ENCODE results near the gene BLOC1S1.

Gene BLOC1S1

DNA sequence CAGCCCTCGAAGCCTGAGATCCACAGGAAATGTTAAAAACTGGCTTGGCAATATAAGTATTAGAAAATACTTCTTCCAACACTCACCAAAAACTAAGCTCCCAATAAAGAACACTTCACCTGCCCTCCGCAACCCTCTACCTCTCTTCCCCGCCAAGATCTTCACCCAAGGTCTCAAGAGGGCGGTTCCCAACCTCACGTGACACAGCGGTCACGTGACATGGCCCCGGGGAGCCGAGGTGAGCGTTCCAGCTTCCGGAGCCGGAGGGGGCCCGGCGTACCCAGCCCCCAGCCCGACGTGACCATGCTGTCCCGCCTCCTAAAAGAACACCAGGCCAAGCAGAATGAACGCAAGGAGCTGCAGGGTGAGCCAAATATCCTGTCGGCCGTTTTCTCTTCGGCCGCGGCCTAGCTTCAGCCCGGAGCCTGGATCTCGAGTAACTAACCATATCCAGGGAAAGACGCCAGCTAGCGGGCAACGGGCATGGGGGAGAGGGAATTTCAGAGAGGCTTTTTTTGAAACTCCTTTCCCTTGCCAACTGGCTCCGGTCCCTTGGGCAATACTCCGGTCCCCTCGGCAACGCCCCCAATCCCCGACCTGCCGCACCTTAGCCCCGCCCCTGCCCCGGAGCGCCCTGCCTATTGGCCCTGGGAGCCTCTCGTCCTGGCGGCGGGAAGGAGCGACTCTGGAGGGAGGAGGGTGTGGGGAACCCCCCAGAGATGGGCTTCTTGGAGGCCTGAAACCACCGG is at the start of gene BLOC1S1:
BLOC1S1 (plus strand) TSS at position 214 of the 749 bp plus-strand sequence; CDS start at position 220, 6 bp downstream.
- peak; percentile 89 for DNase-seq

DNA sequence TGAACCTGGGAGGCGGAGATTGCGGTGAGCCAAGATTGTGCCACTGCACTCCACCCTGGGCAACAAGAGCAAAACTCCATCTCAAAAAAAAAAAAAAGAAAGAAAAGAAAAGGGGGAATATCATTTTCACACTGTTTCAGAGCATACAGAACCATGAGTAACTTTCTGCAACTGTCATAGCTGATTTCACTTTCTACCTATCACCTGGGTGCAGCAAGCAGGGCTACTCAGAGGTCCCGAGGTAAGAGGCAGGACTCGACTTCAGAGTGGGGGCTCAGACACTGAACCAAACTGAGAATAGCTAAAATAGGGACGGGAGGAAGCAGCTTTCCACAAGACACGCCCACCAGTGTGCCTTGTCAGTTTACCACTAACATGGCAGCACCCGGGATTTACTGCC is 49.3 kb upstream of the BLOC1S1 start:
- no peak for DNase-seq

- no peak for DNase-seq
Measured at GRCh38 chr12:55670276-55670675, 45.6 kb upstream of the BLOC1S1 start.

DNA sequence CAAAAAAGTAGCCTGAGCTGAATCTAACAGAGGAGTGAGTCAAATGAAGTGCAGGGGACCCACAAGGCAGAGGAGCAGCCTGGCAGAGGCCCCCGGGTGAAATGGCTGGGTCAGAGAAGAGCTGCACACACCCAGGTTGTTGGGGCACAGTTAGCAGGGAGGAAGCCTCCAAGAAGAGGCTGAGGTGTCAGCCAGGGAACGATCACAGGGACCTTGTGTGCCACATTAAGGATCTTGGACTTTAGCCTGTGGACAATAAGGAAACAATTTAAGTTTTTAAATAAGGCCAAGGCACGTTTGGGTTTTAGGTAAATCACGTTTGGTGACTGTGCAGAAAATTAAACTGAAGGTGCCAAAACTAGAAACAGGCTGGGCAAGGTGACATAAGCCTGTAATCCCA is 44.1 kb upstream of the BLOC1S1 start:
- no peak for DNase-seq

- no peak for DNase-seq
Measured at GRCh38 chr12:55673638-55674037, 42.2 kb upstream of the BLOC1S1 start.

- no peak for DNase-seq
Measured at GRCh38 chr12:55675666-55676065, 40.2 kb upstream of the BLOC1S1 start.

- DNase-seq, result no peak
Measured at GRCh38 chr12:55676707-55677106, 39.1 kb upstream of the BLOC1S1 start.

DNA sequence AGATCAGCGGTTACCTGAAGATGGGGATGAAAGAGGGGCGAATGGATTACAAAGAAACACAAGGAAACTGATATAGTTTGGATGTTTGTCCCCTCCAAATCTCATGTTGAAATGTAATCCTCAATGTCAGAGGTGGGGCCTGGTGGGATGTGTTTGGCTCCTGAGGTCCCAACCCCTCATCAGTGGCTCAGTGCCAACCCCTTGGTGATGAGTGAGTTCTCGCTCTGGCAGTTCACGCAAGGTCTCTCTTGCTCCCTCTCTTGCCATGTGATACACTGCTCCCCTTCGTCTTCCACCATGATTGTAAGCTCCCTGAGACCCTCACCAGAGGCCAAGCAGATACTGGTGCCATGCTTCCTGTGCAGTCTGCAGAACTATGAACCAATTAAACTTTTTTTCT is 36.2 kb upstream of the BLOC1S1 start:
- no peak for DNase-seq

DNA sequence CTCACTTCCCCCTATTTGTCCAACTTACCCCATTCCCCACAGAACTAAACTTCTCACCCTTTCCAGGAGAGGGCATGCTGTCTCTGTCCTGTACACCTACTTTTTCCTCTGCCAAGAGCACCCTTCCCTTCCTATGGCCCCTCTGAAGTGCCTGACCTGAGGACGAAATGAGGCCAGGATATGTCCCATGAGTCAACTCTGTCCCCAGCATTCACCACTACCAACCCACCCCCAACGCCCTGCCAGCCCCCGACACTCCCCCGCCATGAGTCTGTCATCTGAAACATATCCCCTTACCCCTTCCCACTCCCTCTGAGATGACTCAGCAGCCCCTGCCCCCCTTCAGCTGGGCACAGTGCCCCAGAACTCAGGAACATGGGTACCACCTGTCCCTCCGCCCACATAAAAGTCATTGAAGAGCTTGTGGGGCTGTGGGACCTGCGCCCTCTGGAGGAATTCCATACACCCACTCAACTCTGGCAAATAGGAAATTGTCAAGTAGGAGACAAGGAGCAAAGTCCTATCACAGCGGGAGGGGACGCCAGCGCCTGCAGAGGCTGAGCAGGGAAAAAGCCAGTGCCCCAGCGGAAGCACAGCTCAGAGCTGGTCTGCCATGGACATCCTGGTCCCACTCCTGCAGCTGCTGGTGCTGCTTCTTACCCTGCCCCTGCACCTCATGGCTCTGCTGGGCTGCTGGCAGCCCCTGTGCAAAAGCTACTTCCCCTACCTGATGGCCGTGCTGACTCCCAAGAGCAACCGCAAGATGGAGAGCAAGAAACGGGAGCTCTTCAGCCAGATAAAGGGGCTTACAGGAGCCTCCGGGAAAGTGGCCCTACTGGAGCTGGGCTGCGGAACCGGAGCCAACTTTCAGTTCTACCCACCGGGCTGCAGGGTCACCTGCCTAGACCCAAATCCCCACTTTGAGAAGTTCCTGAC is 34.4 kb upstream of the BLOC1S1 start:
- DNase-seq, result no peak

DNA sequence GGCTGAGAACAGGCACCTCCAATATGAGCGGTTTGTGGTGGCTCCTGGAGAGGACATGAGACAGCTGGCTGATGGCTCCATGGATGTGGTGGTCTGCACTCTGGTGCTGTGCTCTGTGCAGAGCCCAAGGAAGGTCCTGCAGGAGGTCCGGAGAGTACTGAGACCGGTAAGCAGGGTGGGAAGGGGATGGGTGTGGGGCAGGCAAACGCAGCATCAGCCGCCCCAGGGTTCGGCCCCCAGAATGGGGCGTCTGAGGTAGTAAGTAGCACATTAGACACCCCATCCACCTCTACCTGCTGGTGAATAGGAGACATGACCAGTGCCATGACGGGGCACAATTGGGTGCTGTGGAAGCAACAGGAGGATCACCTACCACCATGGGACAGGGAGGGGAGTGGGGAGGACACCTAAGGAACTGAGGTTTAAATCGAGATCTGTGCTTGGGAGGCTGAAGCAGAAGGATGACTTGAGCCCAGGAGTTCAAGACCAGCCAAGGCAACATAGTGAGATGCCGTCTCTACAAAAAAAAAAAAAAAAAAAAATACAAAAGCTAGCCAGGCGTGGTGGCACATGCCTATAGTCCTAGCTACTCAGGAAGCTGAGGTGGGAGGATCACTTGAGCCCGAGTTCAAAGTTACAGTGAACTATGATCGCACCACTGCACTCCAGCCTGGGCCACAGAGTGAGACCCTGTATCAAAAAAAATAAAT is 33.6 kb upstream of the BLOC1S1 start:
- no peak for DNase-seq

- no peak for DNase-seq
Measured at GRCh38 chr12:55683676-55684075, 32.2 kb upstream of the BLOC1S1 start.

GRCh38 chr12:55684761-55685370 is 31.0 kb upstream of the BLOC1S1 start:
- no peak for DNase-seq

DNA sequence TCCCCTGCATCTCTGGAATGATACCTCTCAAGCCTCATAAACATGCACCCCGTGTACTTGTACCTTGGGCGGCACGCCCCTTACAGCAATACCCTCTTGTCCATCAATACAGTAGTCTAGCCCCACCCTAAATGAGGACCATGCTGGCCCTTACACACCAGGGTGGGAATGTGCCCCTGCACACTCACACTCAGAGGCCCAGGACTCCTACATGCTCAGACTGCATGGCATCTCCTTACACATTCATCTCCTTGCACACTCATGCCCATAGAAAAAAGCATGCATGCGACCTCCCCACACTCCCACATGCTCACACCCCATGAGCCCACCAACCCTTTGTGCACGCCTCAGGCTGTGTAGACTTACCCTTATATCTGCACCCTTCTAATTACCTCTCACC is 30.2 kb upstream of the BLOC1S1 start:
- DNase-seq, result no peak

- DNase-seq, result no peak
Measured at GRCh38 chr12:55686366-55687010, 29.4 kb upstream of the BLOC1S1 start.

DNA sequence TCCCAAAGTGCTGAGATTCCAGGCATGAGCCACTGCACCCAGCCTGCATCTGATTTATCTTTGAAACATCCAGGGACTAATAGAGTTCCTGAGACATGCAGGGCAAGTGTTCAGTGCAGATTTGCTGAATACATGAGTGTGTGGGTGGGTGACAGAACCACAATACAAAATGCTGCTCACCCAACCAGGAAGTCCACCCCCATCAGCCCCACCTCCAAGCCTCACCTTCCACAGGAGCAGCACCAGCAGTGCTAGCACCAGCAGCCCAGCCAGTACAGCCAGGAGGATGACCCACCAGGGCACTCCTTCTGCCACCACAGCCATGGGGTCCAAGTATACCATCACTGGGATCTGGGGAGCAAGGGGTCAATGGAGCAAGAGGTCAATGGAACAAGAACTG is 28.1 kb upstream of the BLOC1S1 start:
- DNase-seq, result no peak

DNA sequence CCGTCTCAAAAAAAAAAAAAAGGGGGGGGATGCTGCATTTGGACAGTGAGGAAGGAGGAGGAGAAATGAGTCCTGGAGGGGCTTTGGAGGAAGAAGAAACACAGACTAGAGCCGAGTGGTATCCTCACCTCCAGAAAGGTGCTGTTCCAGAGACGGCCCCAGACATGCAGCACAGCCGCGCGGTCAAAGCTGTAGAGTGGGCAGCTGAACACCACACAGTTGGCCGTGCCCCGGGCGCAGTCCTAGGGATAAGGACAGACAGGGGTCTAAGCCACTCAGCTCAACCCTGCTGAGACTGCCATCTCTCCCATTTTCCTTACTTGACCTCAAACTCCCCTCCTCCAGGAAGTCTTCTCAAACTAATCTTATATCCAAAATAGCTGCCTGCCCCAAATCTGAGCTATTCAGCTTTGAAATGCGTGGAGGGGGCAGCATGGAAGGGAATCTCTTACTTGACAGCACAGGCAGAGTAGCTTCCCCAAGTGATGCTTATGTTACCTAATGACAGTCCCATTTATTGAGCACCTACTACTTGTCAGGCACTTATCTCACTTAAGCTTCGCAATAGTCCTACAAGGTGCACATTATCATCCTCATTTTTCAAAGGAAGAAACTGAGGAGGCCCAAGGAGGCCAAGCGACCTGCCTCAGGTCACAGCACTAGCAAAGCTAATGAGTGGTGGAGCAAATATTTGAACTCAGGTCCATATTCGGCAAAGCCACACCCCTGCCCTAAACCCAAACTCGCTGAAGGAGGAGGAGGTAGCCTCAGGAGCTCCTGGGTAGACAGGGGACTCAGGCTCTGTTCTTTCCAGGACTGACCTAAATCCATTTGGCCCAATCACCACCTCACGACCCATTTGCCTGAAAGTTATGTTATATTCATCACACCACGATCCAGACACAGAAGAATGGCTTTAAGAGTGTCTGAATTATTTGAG is 26.9 kb upstream of the BLOC1S1 start:
- no peak for DNase-seq

DNA sequence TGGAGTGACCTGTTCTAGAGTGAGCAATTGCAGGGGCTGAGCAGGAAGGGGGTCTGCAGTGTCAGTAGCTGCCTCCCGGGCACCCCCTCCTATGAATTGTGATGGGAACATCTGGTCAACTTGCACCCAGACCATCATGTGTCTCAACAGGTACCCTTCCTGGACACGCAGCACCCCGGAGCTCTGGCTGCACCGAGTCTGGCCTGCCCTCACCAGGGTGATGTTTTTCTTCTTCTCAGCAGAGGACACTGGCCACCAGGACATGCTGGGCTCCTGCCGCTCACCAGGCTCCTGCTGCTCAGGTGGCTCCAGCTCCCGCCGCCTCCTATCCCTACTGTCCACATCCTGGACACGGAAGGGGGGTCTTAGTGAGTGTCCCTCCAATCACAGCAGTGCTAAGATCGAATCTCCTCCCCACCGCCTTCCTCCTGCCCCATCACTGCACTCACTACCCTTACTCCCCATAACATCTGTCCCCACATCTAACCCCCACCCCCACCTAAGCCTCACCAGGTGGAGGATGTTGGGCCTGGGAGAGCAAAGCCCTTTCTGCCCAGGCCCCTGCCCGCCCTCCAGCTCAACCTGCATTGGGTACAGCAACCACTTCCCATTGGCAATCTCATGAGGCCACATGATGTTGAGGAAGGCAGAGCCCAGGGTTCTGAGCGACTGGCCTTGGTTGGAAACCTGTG is 23.1 kb upstream of the BLOC1S1 start:
- DNase-seq, result no peak

GRCh38 chr12:55693323-55694187 is 22.3 kb upstream of the BLOC1S1 start:
- DNase-seq, result no peak

DNA sequence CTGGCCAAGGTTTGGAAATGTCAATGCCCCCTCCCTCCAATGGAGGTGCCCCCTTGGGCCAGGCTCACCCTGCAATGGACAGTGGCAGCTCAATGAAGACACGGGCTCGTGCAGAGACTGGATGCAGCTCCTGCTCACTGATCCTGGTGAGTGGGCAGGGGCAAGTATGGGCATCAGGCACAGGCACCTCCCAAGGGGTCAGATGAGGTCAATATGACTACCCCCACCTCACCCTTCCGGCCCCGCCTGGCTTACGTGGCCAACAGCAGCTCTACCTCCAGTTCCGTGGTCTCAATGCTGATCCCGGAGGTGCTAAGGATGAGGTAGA is 21.7 kb upstream of the BLOC1S1 start:
- no peak for DNase-seq

GRCh38 chr12:55694651-55695050 is 21.2 kb upstream of the BLOC1S1 start:
- no peak for DNase-seq

Data from NCI-H1694 treated with DMSO at 0.1 percent for 48 hours (cell line).